ENCODE data around the gene PRDM16.

The PRDM16 gene

DNA sequence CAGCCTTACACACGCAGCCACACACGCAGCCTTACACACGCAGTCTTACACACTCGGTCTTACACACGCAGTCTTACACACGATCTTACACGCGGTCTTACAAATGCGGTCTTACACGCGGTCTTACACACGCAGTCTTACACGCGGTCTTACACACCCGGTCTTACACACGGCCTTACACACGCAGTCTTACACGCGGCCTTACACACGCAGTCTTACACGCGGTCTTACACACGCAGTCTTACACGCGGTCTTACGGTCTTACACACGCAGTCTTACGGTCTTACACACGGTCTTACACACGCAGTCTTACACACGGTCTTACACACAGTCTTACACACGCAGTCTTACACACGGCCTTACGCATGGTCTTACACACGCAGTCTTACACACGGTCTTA, 111.9 kb downstream of the PRDM16 start:
- Histone ChIP-seq H3K9me3 (replicated peaks; ENCODE audit: insufficient read depth, low read length) (no peaks in the 10 kb centered on the region), H3K4me1 (ENCODE audit: low read length) (no peaks in the 10 kb centered on the region), H3K4me3 (ENCODE audit: low read length) (no peak overlapping the region), H3K9ac (ENCODE audit: low read length) (no peak overlapping the region), H2AFZ (ENCODE audit: low read length) (no peak overlapping the region), H3K27ac (ENCODE audit: low read length) (no peak overlapping the region), H3K27me3 (replicated peaks; ENCODE audit: insufficient read depth, low read length) (peaks cover 73% of the 10 kb centered on the region), H4K20me1 (ENCODE audit: insufficient read depth, low read length) (no peaks in the 10 kb centered on the region), H3F3A (ENCODE audit: insufficient read depth, low read length) (0 out of 2 replicates have a peak, but pooled peaks cover 4% of the 10 kb centered on the region), H3K36me3 (replicated peaks; ENCODE audit: insufficient read depth, low read length) (no peaks in the 10 kb centered on the region), H3K79me2 (ENCODE audit: low read length) (no peaks in the 10 kb centered on the region), H3K9me2 (replicated peaks; ENCODE audit: insufficient read depth, low read length) (no peaks in the 10 kb centered on the region), H3K4me2 (ENCODE audit: low read depth, low read length) (no peak overlapping the region)
- no peak for DNase-seq
- no peak for TF ChIP-seq EZH2 (optimal IDR thresholded peaks at IDR 0.05; ENCODE audit: low read depth, low read length)

DNA sequence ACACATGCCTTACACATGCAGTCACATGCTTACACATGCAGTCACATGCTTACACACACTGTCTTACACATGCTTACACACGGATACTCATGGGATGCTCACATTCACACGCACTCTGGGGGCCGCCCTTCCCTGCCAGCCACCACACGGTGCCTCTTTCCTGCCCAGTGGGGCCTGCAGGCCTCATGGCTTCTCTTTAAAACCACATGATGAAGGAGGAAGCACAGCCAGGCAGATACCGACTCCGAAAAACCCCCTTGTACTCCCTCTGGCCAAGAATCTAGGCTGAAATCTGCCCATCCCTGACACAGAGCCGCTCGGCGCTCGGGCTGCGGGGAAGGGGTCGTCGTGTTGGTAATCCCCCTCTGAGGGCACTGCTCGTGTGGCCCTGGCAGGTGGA, 113.0 kb downstream of the PRDM16 start:
- no peak overlapping the region for H3K4me2 ChIP-seq (ENCODE audit: low read depth, low read length)
- H3K27ac ChIP-seq (ENCODE audit: low read length), result no peak overlapping the region
- no peaks in the 10 kb centered on the region for H3K4me1 ChIP-seq (ENCODE audit: low read length)

DNA sequence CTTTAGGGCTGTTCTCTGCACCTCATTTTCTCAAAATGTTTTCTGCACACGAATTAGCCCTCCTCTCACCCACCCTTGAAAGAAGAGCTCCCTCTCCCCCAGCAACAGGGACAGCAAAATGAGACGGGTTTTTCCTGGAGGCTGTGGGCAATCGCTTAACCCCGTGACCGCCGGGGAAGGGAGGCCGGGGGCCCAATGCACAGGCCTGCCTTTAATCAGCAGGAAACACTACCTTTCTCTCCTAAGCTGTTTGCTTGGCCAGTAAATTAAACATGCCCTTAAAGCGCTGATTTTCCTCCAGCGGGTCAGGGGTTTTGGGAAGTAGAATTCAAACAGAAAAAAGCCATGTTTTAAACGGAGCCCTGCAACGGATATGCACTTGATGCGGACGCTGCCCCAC, 114.4 kb downstream of the PRDM16 start:
- H2AFZ ChIP-seq (ENCODE audit: low read length), result no peak overlapping the region
- no peaks in the 10 kb centered on the region for H3K36me3 ChIP-seq (replicated peaks; ENCODE audit: insufficient read depth, low read length)
- TF ChIP-seq EZH2phosphoT487 (IDR thresholded peaks at IDR 0.05; ENCODE audit: low read length) (no peak), CTCF (IDR thresholded peaks at IDR 0.05; ENCODE audit: low read length) (no peak)
- no peak overlapping the region for H3K27ac ChIP-seq (ENCODE audit: low read length)
- DNase-seq, result no peak
- H3K9me2 ChIP-seq (replicated peaks; ENCODE audit: insufficient read depth, low read length), result no peaks in the 10 kb centered on the region
- no peaks in the 10 kb centered on the region for H3K4me1 ChIP-seq (ENCODE audit: low read length)
- no peak overlapping the region for H3K9ac ChIP-seq (ENCODE audit: low read length)
- H3K4me2 ChIP-seq (ENCODE audit: low read depth, low read length), result no peak overlapping the region
- peaks cover 82% of the 10 kb centered on the region for H3K27me3 ChIP-seq (replicated peaks; ENCODE audit: insufficient read depth, low read length)
- H3K9me3 ChIP-seq (replicated peaks; ENCODE audit: insufficient read depth, low read length), result no peaks in the 10 kb centered on the region
- no peak overlapping the region for H3K4me3 ChIP-seq (ENCODE audit: low read length)
- H3F3A ChIP-seq (ENCODE audit: insufficient read depth, low read length), result 0 out of 2 replicates have a peak, but pooled peaks cover 4% of the 10 kb centered on the region
- no peaks in the 10 kb centered on the region for H4K20me1 ChIP-seq (ENCODE audit: insufficient read depth, low read length)
- no peaks in the 10 kb centered on the region for H3K79me2 ChIP-seq (ENCODE audit: low read length)

More for the DNA sequence above, 113.0 kb downstream of the PRDM16 start:
- H2AFZ ChIP-seq (ENCODE audit: low read length), result no peak overlapping the region
- no peak overlapping the region for H3K4me3 ChIP-seq (ENCODE audit: low read length)
- no peak for DNase-seq
- H3K36me3 ChIP-seq (replicated peaks; ENCODE audit: insufficient read depth, low read length), result no peaks in the 10 kb centered on the region
- H4K20me1 ChIP-seq (ENCODE audit: insufficient read depth, low read length), result no peaks in the 10 kb centered on the region
- no peaks in the 10 kb centered on the region for H3K9me2 ChIP-seq (replicated peaks; ENCODE audit: insufficient read depth, low read length)
- TF ChIP-seq EZH2 (optimal IDR thresholded peaks at IDR 0.05; ENCODE audit: low read depth, low read length) (no peak), CTCF (IDR thresholded peaks at IDR 0.05; ENCODE audit: low read length) (no peak), EZH2phosphoT487 (IDR thresholded peaks at IDR 0.05; ENCODE audit: low read length) (no peak)
- 0 out of 2 replicates have a peak, but pooled peaks cover 4% of the 10 kb centered on the region for H3F3A ChIP-seq (ENCODE audit: insufficient read depth, low read length)
- H3K27me3 ChIP-seq (replicated peaks; ENCODE audit: insufficient read depth, low read length), result peaks cover 82% of the 10 kb centered on the region
- no peaks in the 10 kb centered on the region for H3K79me2 ChIP-seq (ENCODE audit: low read length)
- no peak overlapping the region for H3K9ac ChIP-seq (ENCODE audit: low read length)
- no peaks in the 10 kb centered on the region for H3K9me3 ChIP-seq (replicated peaks; ENCODE audit: insufficient read depth, low read length)

DNA sequence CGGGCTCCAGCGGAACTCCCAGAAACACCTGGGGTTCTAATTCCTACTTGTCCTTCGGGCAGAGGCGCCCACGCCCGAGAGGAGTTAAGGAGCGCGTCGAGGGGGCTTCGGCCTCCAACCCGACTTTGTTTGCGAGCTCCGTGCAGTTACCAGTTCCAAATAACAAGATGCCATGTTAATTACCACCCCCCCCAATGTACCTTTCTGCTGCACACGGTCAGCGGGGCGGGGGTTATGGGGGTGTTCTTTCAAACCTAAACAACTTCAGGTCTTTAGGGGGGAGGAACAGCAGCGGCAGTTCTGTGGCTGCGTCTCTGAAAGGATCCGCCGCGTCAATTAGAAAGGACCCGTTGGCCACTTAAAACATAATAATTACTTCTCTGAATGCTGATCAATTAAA, 114.8 kb downstream of the PRDM16 start:
- H3K9me2 ChIP-seq (replicated peaks; ENCODE audit: insufficient read depth, low read length), result no peaks in the 10 kb centered on the region
- H2AFZ ChIP-seq (ENCODE audit: low read length), result no peak overlapping the region
- H3K79me2 ChIP-seq (ENCODE audit: low read length), result no peaks in the 10 kb centered on the region
- TF ChIP-seq EZH2phosphoT487 (IDR thresholded peaks at IDR 0.05; ENCODE audit: low read length) (no peak), CTCF (IDR thresholded peaks at IDR 0.05; ENCODE audit: low read length) (no peak), EZH2 (optimal IDR thresholded peaks at IDR 0.05; ENCODE audit: low read depth, low read length) (no peak)
- H3K36me3 ChIP-seq (replicated peaks; ENCODE audit: insufficient read depth, low read length), result no peaks in the 10 kb centered on the region
- no peaks in the 10 kb centered on the region for H4K20me1 ChIP-seq (ENCODE audit: insufficient read depth, low read length)
- no peak for DNase-seq
- no peak overlapping the region for H3K4me2 ChIP-seq (ENCODE audit: low read depth, low read length)
- peaks cover 82% of the 10 kb centered on the region for H3K27me3 ChIP-seq (replicated peaks; ENCODE audit: insufficient read depth, low read length)
- H3K9me3 ChIP-seq (replicated peaks; ENCODE audit: insufficient read depth, low read length), result no peaks in the 10 kb centered on the region
- no peak overlapping the region for H3K9ac ChIP-seq (ENCODE audit: low read length)
- H3K27ac ChIP-seq (ENCODE audit: low read length), result no peak overlapping the region
- H3F3A ChIP-seq (ENCODE audit: insufficient read depth, low read length), result 0 out of 2 replicates have a peak, but pooled peaks cover 4% of the 10 kb centered on the region
- no peak overlapping the region for H3K4me3 ChIP-seq (ENCODE audit: low read length)
- H3K4me1 ChIP-seq (ENCODE audit: low read length), result no peaks in the 10 kb centered on the region
